Activated T-helper 1 cell treated with Interleukin-2 at 50 U/mL for 16 hours (primary cell): ENCODE data around the gene CLDN1.

Experiments used
- DNase-seq: peaks from one replicate; pipeline ENCODE4 v3.0.0-alpha.2; 2020; ENCODE audit warnings: low read depth

CLDN1 gene

DNA sequence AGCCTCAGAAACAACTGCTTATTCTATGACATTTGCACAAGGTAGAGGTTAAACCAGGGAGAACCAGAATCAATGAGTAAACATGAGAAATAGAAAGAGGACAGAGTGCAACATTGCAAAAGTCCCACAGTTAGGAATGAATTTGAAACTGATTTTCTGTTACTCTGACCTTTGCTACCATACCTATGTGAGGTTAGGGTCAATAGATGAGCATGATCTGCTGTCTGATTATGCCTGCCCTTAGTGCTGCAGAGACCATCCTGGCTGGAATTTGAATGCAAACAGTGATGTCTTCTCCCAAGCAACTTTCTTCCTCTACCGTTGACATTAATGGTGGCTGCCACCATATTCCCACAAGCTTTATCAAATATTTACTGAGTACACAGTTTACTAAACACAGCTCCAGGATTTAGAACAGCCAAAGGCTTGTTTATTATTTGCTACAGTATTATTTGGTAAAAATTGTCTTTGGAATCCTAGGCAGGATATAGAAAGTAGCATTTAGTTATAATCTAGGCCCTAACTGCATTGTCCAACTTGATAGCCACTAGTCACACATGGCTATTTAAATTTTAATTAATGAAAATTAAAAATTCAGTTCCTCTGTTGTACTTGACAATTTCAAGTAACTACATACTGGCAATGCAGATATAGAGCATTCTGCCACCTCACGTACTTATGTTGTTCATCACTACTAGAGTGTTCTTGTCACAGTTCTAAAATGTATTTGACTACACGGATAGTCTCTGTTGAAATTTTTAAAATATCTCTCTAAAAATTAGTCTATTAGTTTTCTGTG lies 8.9 kb upstream of the CLDN1 start:
- DNase-seq, result no peak

DNA sequence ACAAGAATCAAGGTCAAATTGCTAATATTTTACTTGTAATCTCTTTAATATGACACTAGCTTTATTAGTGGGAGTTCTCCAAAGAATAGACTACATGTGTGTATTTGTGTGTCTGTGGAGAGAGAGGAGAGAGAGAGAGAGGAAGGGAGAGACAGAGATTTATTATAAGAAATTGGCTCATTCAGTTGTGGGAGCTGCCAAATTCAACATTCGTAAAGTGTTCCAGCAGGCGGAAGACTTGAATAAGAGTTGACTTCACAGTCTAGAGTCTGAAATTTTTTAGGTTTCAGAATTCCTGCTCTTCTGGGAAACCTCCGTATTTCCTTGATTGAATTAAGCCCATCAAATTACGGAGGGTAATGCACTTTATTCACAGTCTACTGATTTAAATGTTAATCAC lies 4.7 kb upstream of the CLDN1 start:
- no peak for DNase-seq

DNA sequence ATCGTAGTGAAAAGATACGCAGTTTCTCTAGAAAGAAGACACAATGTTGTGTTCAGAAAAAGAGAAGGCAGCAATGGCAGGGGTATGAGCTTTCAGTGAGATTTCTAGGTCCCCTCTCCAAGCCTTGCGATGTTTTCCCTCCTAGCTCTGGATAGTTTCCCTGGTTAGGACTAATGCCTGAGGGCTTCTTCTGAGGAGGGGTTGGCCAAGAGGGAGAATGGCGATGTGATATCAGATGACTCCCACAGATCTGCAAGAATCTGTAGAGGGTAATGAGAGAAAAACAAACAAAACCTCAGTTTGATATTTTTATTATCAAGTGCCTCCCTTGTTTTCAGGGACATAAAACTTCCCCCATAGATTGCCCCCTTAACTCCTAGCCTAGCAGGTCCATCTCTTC lies 4.1 kb upstream of the CLDN1 start:
- DNase-seq, result no peak

DNA sequence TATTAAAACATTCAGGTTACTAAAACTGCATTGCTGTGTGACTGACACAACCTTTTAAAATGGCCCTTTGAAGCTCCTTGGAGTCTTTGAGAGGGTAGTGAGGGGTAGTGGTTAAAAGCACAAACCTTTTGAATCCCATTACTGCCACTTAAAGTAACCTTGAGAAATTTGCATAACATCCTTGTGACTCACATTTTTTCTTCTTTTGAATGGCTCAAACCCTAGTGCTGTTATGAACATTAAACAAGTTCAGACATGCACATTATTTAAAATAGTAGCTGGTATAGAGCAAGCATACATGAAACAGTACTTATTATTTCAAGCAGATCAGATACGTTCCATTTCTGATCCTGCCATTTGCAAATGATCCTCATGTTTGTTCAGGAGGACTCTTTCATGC lies 3.7 kb upstream of the CLDN1 start:
- DNase-seq, result no peak

DNA sequence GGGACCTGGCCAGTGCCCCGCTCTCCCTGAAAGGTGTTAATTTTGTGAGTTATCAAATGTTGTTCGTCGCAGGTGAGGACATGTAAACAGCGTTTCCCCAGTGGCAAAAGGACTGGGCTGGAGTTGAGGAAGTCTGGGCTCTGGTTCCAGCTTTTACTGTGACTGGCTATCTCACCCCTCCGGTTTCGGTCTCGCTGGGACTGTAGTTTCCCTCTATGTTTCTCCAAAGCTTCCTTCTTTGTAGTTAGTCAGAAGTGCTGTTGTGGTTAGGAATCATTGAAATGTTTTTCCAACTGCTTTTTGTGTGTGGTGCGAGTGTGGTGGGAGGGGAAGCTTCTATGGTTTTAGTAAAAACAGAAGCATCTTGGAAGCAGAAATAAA lies 990 bp upstream of the CLDN1 start:
- DNase-seq, result no peak

DNA sequence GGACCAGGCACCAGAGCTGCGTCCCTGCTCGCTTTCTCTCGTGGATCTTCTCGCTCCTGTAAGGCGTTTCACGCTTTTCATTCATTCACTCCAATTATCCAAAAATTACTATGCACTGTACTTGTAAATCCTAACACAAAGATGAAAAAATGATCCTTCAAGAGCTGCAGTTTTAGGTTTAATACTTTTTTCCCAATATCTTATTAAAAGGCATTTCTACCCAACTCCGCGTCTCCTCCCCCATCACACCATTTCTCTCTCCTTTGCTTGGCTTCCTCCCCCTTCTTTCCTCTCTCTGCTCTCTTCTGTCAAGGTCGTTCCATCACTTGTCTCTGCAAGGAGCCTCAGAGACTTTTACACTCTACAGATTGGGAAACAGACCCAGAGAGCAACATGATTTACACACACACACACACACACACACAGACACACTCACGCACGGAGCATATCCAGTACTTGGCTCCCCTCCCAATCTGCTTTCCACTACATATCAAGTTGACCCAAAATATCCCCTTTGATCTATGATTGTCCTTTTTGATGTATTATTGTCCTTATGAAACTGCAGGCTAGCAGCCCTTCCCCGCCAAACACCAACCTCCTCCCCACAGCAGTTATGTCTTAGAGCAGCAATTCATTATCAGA lies 479 bp upstream of the CLDN1 start:
- DNase-seq, result no peak

DNA sequence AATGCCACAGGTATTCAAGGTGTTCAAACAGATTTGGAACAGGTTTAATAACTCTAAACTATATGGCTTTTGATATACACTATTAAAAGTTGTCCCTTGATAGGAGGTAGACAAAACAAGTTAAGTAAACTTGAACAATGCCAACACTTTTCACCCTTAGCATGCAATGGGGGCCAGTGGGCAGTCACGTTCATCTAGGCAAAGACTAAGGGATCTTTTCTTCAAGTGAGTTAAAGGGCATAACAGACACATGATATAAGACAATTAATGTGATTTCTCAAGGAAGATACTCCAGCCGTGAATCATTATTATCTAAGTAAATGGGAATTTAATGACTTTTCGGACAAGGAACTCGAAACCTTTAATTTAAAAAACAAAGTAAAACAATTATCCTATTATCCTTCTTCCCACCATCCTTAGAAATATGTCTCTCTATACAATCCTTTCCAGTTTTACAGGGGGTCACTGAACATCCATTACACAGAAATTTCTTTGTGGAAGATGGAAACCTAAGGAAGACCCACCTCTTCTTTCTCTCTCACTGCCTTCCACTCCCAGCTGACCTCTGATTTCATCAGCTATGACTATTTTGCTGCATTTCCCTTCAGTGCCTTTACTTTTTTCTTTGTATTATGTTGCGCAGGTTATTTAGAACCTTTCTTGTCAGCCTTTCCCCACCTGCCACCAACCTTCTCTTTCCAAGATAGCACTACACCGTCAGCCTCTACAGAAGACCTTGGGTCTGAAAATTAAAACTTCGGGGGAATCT lies 1.5 kb downstream of the CLDN1 start:
- no peak for DNase-seq

DNA sequence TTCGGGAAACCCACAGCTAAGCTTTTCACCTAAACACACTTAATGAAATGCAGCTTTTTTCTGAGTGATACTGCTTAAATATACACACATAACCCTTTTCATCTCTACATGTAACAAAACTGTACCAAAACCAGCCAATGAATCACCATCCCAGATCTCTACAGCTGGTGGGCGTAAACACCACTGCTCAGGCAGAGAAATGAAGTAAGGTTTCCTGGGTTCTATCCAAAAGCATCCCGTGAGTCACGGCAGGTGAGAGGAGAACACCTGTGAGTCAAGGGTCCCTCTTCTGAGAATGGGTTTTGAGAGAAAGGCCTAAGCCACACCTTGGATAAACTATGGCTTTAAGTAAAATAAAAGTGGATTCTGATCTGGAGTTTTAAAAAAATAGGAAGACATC lies 2.6 kb downstream of the CLDN1 start:
- no peak for DNase-seq

DNA sequence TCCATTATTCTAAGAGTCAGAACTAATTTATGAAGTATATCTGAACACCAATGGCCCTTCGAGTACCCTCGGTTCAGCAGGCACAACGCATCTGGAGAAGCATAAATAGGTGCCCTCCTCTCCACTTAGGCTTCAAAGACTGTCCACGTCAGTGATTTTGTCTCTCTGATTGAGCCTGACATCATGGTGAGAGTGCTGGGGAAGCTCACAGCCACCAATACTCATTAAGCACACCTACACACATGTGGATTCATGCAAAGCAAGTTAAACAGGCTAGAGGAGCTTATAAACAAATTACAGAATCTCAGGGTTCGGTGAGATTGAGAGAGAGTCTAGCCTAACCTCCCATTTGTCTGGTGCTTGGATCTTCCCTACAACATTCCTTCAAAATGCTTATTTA lies 3.6 kb downstream of the CLDN1 start:
- DNase-seq, result no peak

DNA sequence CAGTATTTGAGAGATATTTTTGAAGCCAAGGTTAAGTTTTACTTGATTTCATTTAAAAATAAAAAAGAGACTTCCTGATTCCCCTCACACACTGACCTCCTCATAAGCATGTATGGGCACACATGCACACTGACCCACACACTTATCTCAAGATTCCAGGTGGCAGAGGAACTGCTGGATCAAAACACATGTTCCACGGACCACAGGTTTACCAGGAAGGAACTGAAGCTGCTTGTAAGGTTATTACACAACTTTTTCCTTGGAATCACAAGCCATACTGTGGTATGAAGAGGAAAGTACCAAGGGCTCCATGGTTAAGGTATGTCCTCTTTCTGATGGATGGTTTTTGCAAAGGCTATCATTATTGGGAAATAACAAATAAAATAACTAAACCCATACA lies 7.5 kb downstream of the CLDN1 start:
- no peak for DNase-seq

DNA sequence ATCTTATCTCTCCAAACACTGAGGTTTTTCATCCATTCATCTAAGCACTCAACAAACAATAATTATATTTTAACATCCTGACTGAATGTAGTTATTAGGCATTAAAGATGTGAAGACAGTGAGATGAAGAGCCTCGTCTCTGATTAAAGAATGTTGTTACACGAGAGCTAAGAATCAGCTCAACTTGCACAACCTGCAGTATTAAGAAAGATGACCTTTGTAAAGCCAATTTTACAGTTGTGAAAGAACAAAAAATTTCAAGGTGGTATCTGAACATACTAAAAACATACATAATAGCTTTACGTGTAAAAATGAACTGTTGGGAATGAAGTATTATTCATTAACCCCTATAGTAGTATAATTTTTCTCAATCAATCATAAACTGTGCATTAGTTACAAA lies 12.8 kb downstream of the CLDN1 start:
- DNase-seq, result no peak

DNA sequence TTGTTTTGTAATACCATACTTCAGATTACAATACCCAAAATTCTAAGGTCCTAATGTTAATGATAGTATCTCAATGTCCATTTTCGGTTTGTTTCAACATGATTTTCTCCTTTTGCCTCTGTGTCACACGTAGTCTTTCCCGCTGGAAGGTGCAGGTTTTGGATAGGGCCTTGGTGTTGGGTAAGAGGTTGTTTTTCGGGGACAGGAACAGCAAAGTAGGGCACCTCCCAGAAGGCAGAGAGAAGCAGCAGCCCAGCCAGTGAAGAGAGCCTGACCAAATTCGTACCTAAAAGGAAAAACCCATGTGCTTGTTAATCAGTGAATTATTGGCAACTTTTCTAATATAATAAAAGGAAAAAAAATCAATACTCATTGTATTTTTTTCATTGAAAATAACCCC lies 14.1 kb downstream of the CLDN1 start:
- no peak for DNase-seq

DNA sequence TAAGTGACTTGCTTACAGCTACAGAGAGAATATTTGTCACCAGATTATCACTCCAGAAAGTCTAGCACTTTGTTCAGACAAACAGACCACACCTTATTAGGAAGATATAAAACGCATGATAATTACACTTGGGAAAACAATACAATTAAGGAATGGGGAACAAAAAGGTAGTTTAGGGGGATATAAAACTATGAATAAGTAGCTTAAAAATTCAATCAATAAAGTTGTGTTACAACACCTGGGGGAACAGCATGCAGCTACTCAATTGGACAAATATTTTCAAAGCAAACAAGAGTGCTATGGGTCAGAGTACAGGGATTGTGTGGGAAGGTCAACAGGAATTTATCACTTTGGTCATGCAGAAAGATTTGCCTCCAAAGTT lies 15.1 kb downstream of the CLDN1 start:
- DNase-seq, result no peak

DNA sequence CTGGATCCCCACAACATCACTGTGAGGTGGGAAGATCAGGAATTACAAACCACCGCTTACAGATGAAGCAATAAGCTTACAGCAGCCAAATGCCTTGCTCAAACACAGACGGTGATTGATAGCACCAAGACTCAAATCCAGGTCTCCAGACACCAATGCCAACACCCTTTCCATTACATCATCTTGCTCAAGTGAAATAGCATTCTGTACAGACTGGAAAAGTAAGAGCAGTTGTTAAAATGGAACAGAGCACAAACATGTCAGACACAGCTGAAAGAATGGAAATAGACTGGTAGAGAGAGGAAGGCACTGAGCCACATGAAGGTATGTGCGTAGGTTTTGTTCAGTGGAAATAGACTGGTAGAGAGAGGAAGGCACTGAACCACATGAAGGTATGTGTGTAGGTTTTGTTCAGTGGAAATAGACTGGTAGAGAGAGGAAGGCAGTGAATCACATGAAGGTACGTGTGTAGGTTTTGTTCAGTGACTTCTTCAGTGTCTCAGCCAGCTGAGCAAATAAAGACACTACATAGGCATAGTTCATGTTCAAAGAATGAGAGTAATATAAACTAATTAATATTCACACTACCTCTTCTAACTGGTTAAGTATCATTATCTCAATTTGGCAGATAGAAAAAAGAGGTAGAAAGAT lies 15.6 kb downstream of the CLDN1 start:
- DNase-seq, result no peak

DNA sequence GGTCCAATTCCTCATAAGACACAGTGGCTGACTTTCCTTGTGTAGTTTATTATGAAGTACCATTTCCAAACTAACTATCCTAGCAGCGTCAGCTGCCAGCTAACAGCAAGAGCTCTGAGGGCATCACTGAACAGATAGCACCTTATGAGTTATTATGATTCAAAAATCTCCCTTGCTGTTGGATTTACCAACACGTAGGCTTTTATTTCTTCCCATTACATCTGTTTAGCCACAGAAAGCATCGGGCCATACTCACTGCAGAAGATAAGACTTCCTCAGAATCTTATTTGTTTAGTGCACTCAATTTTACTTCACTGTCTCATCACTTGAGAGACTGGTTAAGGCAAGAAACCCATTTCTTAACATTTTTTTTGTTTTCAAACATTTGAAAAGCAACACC lies 16.2 kb downstream of the CLDN1 start:
- no peak for DNase-seq

DNA sequence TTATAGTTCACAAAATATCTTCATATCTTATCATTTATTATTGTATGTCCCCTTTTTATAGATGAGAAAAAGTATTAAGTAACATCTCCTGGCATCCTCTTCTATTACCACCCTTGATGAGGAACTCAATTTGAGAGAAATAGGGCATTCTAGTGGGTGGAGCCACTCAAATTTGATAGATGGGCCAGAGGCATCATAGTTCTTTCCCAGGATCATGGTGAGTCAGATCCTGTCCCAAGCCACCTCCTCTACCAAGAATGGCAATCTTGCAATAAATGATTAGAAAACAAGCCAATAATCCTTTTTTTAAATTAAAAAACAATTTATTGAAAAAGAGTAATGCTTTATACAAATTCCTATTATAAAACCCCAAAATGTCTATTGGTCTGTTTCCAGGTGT lies 16.8 kb downstream of the CLDN1 start:
- DNase-seq, result no peak

DNA sequence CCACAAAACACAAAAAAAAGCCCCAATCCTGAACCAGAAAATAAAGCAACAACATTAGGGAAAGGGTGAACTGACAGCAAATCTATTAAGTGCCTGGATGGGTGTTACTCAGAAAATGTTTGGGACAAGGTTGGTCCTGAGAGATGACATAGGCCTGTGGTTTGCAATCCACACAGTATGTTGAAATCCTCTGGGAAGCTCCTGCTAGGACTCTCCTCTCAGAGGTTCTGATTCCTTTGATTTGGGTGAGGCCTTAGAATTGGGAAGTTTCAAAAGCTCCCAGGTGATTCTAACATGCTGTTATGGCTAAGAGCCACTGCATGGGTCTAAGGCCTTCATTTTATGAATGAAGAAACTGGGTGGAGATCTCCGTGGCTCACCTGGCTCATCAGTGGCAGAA lies 18.4 kb downstream of the CLDN1 start:
- no peak for DNase-seq

DNA sequence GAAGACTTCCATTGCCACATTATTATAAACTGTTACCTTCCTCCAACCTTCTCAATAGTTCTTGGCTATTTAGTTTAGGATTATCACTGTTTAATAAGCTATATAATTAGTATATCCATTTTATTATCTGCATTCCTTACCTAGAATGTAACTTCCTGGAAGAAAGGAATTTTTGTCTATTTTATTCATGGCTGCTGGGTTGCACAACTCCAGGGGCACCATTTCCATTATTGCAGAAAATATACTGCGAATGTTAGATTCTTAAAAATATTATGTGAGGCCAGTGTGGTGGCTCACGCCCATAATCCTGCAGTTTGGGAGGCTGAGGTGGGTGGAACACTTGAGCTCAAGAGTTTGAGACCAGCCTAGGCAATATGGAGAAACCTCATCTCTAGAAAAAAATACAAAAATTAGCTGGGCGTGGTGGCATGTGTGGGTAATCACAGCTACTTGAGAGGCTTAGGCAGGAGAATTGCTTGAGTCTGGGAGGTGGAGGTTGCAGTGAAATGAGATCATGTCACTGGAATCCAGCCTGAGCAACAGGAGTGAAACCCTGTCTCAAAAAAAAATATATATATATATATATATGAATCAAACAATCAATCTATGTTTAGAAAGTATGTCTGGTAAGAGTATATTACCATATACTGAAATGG lies 19.9 kb downstream of the CLDN1 start:
- DNase-seq, result no peak

DNA sequence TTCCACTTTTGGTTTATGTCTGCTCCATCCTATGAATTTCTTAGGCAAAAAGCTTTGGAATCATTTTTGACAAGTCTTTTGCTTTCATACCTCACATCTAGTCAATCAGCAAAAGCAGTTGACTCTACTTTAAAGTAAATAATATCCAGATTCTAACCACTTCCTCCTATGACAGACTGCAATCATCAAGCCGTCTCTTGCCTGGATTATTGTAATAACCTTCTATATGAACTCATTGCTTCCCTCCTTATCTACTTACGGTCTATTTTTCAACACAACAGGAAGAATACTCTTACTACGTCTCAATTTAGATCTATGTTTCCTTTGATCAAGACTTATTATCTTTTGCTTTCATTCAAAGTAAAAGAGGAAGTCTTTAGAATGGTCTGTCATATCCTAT lies 20.7 kb downstream of the CLDN1 start:
- DNase-seq, result no peak

DNA sequence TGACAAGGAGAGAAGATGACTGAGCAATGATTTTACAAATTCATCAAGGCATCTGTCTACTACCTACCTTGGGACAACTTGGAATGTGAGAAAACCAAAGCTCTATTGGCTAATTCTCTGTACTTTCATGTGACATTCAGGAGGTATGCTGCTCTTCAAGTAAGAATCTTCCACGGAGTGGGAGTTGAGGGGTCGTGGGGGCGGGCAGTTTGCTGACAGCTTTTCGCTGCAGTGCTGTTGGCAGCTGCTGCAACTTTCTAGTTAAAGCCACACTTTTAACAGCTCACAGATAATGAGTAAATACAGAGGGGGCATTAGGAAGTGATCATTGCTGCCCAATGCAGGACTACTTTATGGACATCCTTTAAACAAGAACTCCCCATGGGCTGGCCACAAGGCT lies 22.3 kb downstream of the CLDN1 start:
- DNase-seq, result no peak

DNA sequence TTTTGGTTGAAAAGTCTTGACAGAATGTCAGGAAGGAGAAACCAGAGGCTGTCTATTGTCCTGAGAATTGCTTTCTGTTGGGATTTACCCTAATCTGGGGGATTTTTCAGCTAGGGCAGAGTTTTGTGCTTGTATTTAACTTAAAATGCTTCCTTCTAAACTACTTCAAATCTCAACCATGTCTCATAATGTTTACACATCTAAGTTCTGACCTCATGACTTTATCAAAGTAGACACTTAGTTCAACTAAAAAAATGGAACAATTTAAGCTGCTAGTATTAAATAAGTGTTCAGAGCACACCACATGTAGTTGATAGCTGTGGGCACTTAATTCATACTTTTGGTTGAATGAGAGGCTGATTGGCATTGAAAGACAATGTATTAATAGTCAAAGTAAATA lies 28.2 kb downstream of the CLDN1 start:
- DNase-seq, result no peak

DNA sequence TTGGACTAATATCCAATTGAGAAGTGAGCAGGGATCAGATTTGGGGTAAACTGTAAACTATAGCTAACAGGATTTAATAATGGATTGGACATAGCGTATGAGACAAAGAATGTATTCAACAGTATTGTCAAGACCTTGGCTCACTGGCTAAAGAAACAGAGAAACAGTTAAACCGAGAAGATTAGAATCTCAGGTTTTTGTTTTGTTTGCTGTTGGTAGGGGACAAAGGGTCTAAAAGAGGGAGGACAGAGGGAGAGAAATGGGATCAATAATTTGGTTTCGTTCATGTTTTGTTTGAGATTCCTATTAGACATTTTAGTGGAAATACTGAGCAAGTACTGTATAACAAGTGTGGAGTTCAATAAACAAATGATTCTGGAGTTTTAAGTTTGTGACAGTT lies 28.6 kb downstream of the CLDN1 start:
- DNase-seq, result no peak
